GM19438 (cell line): ENCODE results near the gene CACNA2D1.
"Not testable (repeated sequence)": the region's sequence is repeated elsewhere in the genome, so short reads cannot be mapped to it uniquely, and the experiment has no call there.

Experiments used
- ATAC-seq: cut with Tn5 transposase; IDR thresholded peaks from one replicate; pipeline ENCODE4 v1.9.1; 2021; ENCODE audit warnings: low read depth; ENCODE audit not compliant: unreplicated experiment

CACNA2D1 gene

GRCh38 chr7:82396343-82396742, 47.2 kb downstream of the CACNA2D1 start:
- ATAC-seq: no peak

DNA sequence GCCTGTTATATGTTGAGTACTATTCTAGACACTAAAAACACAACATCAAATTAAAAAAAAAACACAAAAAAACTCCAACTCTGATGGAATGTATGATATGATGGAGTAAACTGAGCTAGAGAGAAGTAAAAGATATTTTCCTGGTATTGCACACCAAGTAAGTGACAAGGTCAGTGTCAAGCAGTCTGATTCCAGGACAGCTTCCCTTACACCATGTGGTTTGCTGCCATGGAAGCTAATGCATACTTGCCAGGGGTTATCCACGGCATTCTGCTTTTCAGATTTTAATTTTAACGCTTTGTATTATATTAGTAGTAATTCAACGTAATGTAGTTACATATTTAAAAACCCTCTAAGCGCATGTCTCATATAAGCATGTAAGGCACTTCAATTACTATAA, 48.4 kb downstream of the CACNA2D1 start:
- no peak for ATAC-seq

DNA sequence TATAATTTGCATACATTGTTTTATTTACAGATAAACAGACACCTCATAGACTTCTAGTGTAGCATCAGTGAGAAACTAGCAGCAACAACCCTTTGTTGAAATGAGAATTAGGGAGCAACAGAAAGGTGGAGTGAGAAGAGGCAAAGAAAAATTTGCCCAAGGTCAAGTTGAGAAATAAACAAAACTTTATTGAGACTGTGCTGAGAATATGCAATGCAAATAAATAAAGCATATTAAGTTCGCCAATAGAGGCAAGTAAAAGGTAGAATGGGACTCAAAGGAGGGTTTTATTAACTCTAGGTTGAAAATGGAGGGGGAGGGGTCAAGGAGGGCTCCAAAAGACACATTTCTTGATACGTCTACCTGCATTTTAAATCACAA, 49.7 kb downstream of the CACNA2D1 start:
- ATAC-seq: no peak

- no peak for ATAC-seq
These were observed 50.3 kb downstream of the CACNA2D1 start for GRCh38 chr7:82393076-82393839.

- ATAC-seq: no peak
These were observed 52.6 kb downstream of the CACNA2D1 start for GRCh38 chr7:82390936-82391335.

GRCh38 chr7:82389876-82390275, 53.7 kb downstream of the CACNA2D1 start:
- ATAC-seq: no peak

GRCh38 chr7:82388138-82388537, 55.4 kb downstream of the CACNA2D1 start:
- no peak for ATAC-seq

DNA sequence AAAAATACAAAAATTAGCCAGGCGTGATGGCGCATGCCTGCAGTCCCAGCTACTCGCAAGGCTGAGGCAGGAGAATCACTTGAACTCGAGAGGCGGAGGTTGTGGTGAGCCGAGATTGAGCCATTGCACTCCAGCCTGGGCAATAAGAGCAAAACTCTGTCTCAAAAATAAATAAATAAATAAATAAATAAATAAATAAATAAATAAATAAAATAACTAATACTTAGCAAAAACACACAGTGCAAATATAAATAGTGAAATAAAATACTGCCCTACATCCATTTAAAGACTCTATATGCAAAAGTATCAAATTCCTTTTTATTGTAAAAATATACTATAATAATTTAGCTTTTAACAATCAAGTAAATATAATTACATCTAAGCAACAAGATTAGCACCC, 57.0 kb downstream of the CACNA2D1 start:
- ATAC-seq: not testable (repeated sequence)

- ATAC-seq: no peak
These were observed 58.8 kb downstream of the CACNA2D1 start for GRCh38 chr7:82384779-82385178.

GRCh38 chr7:82384051-82384464, 59.5 kb downstream of the CACNA2D1 start:
- no peak for ATAC-seq

- ATAC-seq: no peak
These were observed 61.3 kb downstream of the CACNA2D1 start for GRCh38 chr7:82382276-82382675.

DNA sequence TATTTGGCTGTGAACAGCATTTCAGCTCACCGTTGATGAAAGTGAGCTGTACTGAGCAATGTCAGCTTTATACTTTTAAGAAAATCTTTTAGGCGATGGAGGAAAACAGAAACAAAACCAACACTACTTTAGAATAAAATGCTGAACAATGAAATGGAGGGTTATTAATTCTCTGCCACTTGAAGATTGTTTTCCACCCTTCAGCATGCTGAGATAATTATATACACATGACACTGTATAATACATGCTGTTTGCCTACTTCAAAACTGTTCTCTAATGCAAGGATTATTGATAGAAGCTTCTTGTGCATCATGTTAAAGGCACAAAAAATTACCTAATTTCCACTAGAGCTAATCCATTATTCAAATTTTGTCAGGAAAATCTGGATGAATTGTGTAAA, 66.8 kb downstream of the CACNA2D1 start:
- no peak for ATAC-seq

- ATAC-seq: no peak
These were observed 67.9 kb downstream of the CACNA2D1 start for GRCh38 chr7:82375713-82376112.

DNA sequence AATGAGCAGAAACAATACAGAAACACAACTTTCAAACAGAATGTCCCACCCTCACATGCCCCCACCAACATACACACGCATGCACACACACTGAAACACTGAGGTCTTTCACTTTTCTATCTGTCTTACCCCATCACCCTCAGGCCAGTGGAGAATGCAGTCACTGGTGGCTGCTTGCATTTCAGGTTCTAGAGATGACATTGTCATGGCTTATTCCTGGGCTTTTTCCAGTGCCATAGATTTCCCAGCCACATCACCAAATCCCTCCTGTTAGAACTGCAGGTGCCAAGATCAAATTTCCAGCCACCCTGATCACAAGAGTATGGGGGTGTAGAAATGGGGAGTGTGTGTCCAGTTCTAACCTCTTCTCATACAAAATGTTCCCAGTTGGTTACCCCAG, 68.4 kb downstream of the CACNA2D1 start:
- ATAC-seq: no peak

GRCh38 chr7:82373926-82374635, 69.5 kb downstream of the CACNA2D1 start:
- no peak for ATAC-seq

GRCh38 chr7:82364671-82365070, 78.9 kb downstream of the CACNA2D1 start:
- no peak for ATAC-seq

DNA sequence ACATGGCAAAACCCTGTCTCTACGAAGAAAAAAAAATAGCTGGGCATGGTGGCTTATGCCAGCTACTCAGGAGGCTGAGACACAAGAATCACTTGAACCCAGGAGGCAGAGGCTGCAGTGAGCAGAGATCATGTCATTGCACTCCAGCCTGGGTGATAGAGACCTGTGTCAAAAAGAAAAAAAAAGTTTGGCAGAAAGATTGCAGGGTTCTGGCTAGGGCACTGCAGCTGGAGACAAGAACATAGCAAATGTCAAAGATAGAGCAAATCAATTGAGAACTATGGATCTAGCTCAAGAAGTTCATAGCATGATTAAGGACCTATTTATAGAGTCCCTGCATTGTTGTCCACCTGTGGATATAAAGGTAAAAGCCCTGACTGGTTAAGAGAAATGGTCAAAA, 79.5 kb downstream of the CACNA2D1 start:
- no peak for ATAC-seq

GRCh38 chr7:82362129-82362706, 81.4 kb downstream of the CACNA2D1 start:
- ATAC-seq: no peak

DNA sequence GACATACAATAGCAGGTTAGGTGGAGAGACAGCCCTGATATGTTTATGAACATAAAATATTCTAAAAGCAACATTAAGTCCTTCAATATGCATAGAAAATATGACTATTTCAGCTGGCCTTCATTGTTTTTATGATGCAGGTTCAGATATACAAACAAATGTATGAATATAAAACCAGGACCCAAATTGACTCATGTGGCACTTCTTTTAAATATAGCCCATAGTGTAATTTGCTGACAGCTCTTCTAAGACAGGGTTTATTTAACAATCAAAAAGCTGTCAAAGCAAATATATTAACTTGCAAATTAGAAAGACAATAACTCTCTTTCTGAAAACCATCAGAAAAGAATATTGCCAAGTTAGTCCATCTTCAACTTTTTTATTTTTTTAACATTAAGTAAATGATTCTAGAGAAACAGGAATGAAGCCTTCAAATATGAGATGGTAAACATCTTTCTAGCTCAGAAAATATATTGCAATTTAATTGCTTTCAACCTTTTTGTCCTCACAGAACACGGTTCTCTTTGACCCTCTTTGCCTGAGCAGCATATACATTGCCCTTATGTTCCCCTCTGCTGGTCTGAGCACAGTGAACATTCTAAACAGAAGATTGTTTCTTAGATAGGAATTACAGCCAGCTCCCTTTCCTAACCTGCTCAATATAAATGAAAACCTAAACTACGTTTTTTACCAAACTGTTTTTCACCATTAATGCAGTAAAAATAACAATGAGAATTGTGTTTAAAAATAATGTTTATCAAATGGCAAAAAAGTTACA, 82.8 kb downstream of the CACNA2D1 start:
- no peak for ATAC-seq

DNA sequence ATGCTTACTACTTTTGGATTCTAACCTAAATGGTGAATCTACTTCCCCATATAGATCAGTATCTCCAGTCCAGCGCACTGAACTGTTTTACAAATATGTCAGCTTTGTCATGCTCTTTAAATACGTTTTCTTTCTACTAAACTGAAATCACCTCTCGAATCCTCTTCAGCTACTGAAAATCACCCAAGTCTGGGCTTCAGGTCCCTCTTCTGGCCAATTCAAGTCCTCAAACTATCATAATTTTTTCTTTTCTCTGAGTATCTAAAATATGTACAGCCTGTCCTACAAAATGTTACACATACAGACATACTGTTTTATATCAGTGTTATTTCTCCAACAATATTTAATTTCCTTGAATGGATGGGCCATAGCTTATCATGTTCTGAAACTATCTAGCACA, 84.2 kb downstream of the CACNA2D1 start:
- no peak for ATAC-seq

- no peak for ATAC-seq
These were observed 84.7 kb downstream of the CACNA2D1 start for GRCh38 chr7:82358923-82359322.
